Lower leg skin (tissue), 3 donors: ENCODE measurements around the gene HNMT.

Experiments
- POLR2A ChIP-seq, 2 donors: fragments of 450-650 bp; IDR thresholded peaks; one replicate each; pipeline ENCODE4 v1.6.1; 2016 to 2017; ENCODE audit warnings: antibody characterized with exemption in 2 of 2, mild to moderate bottlenecking in 1 of 2, moderate library complexity in 1 of 2
- TF ChIP-seq, protein P1 (sequence below), 3 donors: fragments of 450-650 bp; IDR thresholded peaks; one replicate each; pipeline ENCODE4 v1.5.1; 2016; ENCODE audit warnings: antibody characterized with exemption in 3 of 3, mild to moderate bottlenecking in 3 of 3, moderate library complexity in 2 of 3

DNA sequence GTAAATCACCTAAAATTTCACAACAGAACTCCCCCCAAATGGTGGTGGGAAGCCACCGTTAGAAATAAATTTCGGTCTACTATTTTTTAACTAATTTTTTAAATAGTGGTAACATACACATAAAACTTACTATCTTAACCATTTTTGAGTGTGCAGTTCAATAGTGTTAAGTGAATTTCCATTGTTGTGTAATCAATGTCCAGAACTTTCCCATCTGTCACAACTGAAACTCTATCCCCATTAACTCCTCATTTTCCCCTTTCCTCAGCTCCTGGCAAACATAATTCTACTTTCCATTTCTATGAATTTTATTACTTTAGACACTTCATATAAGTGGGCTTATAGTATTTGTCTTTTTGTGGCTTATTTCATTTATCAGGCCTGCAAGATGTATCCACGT lies 34.1 kb upstream of the HNMT start:
- no peak for TF ChIP-seq POLR2A (IDR thresholded peaks at IDR 0.05)
- TF ChIP-seq, protein P1, sequence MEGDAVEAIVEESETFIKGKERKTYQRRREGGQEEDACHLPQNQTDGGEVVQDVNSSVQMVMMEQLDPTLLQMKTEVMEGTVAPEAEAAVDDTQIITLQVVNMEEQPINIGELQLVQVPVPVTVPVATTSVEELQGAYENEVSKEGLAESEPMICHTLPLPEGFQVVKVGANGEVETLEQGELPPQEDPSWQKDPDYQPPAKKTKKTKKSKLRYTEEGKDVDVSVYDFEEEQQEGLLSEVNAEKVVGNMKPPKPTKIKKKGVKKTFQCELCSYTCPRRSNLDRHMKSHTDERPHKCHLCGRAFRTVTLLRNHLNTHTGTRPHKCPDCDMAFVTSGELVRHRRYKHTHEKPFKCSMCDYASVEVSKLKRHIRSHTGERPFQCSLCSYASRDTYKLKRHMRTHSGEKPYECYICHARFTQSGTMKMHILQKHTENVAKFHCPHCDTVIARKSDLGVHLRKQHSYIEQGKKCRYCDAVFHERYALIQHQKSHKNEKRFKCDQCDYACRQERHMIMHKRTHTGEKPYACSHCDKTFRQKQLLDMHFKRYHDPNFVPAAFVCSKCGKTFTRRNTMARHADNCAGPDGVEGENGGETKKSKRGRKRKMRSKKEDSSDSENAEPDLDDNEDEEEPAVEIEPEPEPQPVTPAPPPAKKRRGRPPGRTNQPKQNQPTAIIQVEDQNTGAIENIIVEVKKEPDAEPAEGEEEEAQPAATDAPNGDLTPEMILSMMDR (IDR thresholded peaks at IDR 0.05), result no peak
